Right lobe of liver (tissue), 4 donors: ENCODE data around the gene HOMER3.

Source experiments
- CTCF ChIP-seq, 4 donors: fragments of 200-600 bp in 3 of 4; fragments of 450-650 bp in 1 of 4; IDR thresholded peaks; one replicate each; pipeline versions ENCODE4 v1.5.1 to v1.8.0; 2016 to 2022; ENCODE audit warnings: antibody characterized with exemption in 4 of 4, mild to moderate bottlenecking in 2 of 4
- POLR2A ChIP-seq: fragments of 450-650 bp; IDR thresholded peaks from one replicate; pipeline ENCODE4 v1.6.1; 2017; ENCODE audit warnings: antibody characterized with exemption, mild to moderate bottlenecking
- donor health status: DM: no; HTN: no; CAD: no.
- donor health status: DM: no; HTN: no; CAD: no.
- donor health status: DM: no; HTN: yes; CAD: no.

GRCh38 chr19:18943465-18943864 is 2.4 kb upstream of the HOMER3 start:
- TF ChIP-seq POLR2A, result no peak
- no peak for TF ChIP-seq CTCF (IDR thresholded peaks at IDR 0.05)
